ENCODE data around the gene NMNAT2. TPM values are rescaled to one million over a fixed set of nuclear protein-coding genes. Genes with fewer than 3 reads are reported as not detected.

NMNAT2 gene
- total and polyA plus RNA-seq, 10 of the 15 experiments (the other 5 are each of a cell fraction or from before 2014, with no cell fraction given): 0.02 to 2.0 (median 0.60) TPM

DNA sequence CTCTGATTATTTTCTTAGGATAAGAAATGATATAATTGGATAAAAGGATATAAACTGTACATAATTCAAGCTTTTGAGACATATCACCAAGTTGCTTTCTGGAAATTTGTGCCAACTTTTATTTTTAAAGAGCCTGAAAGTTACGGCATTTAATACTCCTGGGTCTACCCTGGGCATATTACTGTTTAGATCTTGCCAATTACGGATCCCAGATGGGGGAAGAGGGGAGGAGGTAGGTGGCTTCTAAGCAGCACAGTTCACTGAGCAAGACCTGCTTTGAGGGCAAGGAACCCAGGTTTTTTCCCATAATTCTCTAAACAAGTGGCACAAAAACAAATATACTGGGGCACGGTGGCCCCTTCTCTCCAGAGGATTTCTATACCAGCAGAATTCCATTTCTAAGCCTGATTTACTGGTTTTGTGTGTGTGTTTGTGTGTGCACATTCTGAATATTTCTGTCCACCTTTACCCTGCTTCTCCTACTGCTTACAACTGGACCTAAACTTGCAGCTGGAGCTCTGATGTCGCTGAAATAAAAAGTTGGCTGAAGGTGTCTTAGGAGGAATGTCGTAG is 155.5 kb downstream of the NMNAT2 start:
- H3K27ac ChIP-seq (ENCODE audit: control insufficient read depth, insufficient read depth): no peak overlapping the region
- H3K36me3 ChIP-seq (ENCODE audit: control insufficient read depth in 2 of 2, insufficient read depth in 2 of 2, low read length in 1 of 2): no peaks in the 10 kb centered on the region
- no peak for TF ChIP-seq NR2C2 (IDR thresholded peaks at IDR 0.05; ENCODE audit: borderline replicate concordance, control insufficient read depth, insufficient read length, low read depth)
- TF ChIP-seq, protein P1, sequence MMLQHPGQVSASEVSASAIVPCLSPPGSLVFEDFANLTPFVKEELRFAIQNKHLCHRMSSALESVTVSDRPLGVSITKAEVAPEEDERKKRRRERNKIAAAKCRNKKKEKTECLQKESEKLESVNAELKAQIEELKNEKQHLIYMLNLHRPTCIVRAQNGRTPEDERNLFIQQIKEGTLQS (IDR thresholded peaks at IDR 0.05; ENCODE audit: borderline replicate concordance, extremely low read depth, low read depth, low read length): no peak
- TF ChIP-seq, protein P2, sequence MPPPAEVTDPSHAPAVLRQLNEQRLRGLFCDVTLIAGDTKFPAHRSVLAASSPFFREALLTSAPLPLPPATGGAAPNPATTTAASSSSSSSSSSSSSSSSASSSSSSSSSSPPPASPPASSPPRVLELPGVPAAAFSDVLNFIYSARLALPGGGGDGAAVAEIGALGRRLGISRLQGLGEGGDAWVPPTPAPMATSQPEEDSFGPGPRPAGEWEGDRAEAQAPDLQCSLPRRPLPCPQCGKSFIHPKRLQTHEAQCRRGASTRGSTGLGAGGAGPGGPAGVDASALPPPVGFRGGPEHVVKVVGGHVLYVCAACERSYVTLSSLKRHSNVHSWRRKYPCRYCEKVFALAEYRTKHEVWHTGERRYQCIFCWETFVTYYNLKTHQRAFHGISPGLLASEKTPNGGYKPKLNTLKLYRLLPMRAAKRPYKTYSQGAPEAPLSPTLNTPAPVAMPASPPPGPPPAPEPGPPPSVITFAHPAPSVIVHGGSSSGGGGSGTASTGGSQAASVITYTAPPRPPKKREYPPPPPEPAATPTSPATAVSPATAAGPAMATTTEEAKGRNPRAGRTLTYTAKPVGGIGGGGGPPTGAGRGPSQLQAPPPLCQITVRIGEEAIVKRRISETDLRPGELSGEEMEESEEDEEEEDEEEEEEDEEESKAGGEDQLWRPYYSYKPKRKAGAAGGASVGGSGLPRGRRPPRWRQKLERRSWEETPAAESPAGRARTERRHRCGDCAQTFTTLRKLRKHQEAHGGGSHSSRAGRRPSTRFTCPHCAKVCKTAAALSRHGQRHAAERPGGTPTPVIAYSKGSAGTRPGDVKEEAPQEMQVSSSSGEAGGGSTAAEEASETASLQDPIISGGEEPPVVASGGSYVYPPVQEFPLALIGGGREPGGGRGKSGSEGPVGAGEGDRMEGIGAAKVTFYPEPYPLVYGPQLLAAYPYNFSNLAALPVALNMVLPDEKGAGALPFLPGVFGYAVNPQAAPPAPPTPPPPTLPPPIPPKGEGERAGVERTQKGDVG (CRISPR knock-in tag; IDR thresholded peaks at IDR 0.05): no peak
- H3K9ac ChIP-seq (ENCODE audit: control insufficient read depth, insufficient read depth, low read length): no peak overlapping the region
- in situ Hi-C loops (cut with MboI) (no loop called here), intact Hi-C loops (cut with micrococcal nuclease; ENCODE audit: unreplicated experiment) (no loop called here)
- no peak overlapping the region for H3K4me3 ChIP-seq
- H3K4me1 ChIP-seq (ENCODE audit: control insufficient read depth, insufficient read depth, low read length): no peaks in the 10 kb centered on the region
- no peak for ATAC-seq
- H3K79me2 ChIP-seq (ENCODE audit: control insufficient read depth, insufficient read depth, low read length): no peaks in the 10 kb centered on the region
- DNase-seq (ENCODE audit: low read depth, low spot score): no peak
- WGBS (ENCODE audit: insufficient coverage, insufficient replicate concordance, low lambda C conversion rate, missing lambda C conversion rate): 17% methylated on average over 5 of the region's 5 CpGs
- RAD21 ChIA-PET (ENCODE audit: unreplicated experiment): interaction anchor here (0.9 to 1.4 kb wide), 3 partner anchors 15 to 235 kb away, joined by 3 read pairs; no protein-coding TSS in a partner anchor
- no TSS peak for BruUV-seq (replicated peaks)
- H3K4me2 ChIP-seq (ENCODE audit: control insufficient read depth, insufficient read depth): no peak overlapping the region
- H3K9me3 ChIP-seq (replicated peaks; ENCODE audit: control insufficient read depth, insufficient read depth, low read length): no peaks in the 10 kb centered on the region
- no peak for FAIRE-seq
- no peaks in the 10 kb centered on the region for H4K20me1 ChIP-seq (ENCODE audit: control insufficient read depth, insufficient read depth)
- peaks cover 0 to 2% of the 10 kb centered on the region in 2 experiments; a peak in 1 of 4 replicates for H3K27me3 ChIP-seq (replicated peaks in 1 of 2; ENCODE audit: control insufficient read depth in 2 of 2, insufficient read depth in 2 of 2, low read length in 1 of 2)
- H2AFZ ChIP-seq (ENCODE audit: control insufficient read depth, low read depth, low read length): no peak overlapping the region
- CTCF ChIA-PET: interaction anchor here (0.9 to 2.9 kb wide), 3 partner anchors 20 to 35 kb away, joined by 3 to 9 read pairs (median 3); no protein-coding TSS in a partner anchor
- POLR2A ChIA-PET: interaction anchor here (0.5 to 1.6 kb wide), 2 partner anchors 13 to 15 kb away, joined by 4 to 7 read pairs; no protein-coding TSS in a partner anchor
- SMC1A ChIA-PET (ENCODE audit: uncharacterized antibody, unreplicated experiment): interaction anchor here (0.9 to 1.1 kb wide), 2 partner anchors 31 to 37 kb away, joined by 3 read pairs; no protein-coding TSS in a partner anchor

Measured in GM12878 (cell line).